Central memory CD4-positive, alpha-beta T cell (primary cell): ENCODE data around the gene BIK.
"Not testable (repeated sequence)": the region's sequence is repeated elsewhere in the genome, so short reads cannot be mapped to it uniquely, and the experiment has no call there.

ENCODE experiments used
- DNase-seq: peaks from one replicate; pipeline ENCODE4 v3.0.0; 2022

BIK gene

DNA sequence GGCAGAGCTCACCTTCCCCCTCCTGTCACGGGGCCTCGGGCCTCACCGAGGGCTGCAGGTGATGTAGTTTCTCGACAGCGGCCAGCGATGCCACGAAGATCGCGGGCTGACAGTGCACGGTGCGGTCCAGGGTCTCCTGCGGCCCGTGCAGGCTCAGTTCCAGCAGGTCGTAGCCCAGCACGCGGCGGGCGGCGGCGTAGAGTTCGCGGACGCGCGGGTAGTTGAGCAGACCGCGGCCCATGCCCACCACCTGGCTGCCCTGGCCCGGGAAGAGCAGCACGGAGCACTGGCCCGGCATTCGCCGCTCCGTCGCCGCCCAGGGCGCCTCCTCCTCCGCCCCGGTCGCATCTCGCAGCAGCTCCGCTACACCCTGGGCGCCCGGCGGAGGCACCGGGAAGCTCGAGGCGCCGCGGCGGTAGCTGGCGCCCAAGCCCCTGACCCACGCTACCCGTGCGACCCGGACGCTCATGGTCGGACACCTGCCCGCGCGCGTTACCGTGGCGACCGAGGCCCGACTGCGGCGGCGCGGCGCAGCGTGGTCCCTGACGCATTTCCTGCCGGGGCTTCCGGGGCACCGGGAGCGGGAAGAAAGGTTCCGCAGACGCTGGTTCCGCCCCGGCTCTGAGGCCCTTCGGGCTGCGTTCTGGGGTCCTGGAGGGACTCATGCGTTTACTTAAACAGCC lies 32.5 kb downstream of the BIK start, which contains the start of gene MCAT:
Gene MCAT, minus strand, starts transcription at position 519 of the 683 bp plus-strand sequence. Its CDS starts 50 bp downstream, at position 469.
- peak; percentile 81 for DNase-seq

DNA sequence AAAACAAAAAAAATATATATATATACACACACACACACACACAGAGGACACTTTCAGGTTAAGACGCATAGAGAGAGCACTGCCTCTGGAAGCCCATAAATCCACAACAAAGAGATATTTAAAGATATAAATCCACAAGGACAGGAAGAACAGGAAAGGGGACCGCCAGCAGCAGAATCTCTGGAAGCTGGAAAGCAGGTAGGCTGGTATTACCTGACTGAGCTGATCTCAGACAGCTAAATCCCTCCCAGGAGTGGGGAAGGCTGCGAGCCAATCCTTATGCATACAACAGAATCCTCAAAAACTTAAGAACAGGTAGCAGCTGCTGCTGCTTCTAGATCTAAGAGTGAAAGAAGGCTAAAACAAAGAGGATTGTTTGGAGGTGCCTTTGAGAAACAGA lies 34.4 kb downstream of the BIK start:
- no peak for DNase-seq

DNA sequence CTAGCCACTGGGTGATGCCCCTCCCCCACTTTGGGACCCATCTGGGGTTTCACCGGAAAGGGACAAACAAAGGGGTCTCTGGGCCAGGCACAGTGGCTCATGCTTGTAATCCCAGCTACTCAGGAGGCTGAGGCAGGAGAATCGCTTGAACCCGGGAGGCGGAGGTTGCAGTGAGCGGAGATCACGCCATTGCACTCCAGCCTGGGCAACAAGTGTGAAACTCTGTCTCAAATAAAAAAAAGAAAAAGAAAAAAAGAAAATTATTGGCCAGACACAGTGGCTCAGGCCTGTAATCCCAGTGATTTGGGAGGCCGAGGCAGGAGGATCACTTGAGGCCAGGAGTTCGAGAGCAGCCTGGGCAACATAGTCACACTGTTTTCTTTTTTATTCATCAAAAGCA lies 34.8 kb downstream of the BIK start:
- not testable (repeated sequence) for DNase-seq

DNA sequence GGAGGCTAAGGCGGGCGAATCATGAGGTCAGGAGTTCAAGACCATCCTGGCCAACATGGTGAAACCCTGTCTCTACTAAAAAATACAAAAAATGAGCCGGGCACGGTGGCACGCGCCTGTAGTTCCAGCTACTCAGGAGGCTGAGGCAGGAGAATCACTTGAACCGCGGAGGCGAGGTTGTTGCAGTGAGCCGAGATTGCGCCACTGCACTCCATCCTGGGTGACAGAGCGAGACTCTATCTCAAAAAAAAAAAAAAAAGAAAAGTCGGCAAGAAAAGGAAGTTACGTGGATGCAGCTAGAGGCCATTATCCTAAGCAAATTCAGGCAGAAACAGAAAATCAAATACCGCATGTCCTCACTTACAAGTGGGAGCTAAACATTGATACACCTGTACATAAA lies 35.8 kb downstream of the BIK start:
- not testable (repeated sequence) for DNase-seq

DNA sequence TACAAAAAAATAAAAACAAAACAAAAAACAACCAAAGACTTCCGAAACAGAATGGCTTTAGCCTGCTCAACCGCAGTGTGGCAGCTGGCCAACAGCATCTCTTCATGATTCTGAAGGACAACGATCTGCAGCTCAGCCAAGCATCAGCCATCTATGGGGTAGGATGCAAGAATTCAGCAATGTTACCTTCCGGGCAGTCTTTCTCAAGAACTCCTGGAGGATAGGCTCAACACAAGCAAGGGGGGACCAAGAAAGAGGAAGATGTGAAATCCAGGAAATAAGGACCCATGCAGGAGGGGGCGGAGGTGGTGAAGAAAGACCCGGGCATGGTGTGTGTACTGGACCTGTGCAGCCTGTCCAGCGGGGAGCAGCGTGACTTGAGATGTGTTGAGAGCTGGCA lies 37.3 kb downstream of the BIK start:
- no peak for DNase-seq

DNA sequence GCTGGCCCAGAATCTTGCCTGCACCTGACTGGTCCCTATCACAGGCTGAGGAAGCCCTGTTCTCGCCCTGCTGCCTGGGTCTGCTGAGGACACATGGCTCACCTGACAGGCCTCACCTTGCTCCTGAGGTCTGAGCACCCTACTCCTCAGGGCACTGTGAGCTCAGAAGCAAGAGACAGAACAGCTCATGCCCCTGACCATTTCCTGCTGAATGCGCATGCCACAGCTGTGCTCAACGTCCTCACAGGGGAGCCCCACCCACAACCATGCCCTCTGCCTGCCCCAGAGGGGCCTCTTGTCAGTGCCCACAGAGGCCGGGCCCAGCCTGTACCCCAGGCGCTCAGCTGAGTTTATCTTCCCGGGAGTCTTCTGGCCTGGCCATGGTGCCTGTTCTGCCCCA lies 38.0 kb downstream of the BIK start:
- no peak for DNase-seq

DNA sequence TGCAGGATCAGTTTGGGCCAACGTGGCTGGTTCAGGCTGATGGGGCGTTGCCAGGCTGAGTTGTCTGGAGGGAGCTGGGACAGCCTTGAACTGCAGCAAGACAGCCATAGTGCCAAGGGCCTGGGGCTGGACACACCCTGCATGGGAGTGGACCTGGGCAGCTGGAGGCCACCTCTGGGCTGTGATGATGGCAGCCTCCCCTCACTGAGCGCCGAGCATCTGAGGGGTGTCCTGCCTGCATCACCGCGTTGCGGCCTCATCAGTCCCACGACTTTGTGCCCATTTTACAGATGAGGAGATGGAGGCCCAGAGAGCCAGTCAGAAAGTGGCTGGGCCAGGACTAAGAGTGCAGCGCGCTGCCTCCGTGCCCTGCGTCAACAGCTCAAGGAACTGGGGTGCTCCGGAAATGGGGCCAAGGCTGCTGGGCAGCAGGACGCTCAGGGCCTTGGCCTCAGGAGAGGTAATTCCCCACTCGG lies 40.2 kb downstream of the BIK start:
- no peak for DNase-seq

DNA sequence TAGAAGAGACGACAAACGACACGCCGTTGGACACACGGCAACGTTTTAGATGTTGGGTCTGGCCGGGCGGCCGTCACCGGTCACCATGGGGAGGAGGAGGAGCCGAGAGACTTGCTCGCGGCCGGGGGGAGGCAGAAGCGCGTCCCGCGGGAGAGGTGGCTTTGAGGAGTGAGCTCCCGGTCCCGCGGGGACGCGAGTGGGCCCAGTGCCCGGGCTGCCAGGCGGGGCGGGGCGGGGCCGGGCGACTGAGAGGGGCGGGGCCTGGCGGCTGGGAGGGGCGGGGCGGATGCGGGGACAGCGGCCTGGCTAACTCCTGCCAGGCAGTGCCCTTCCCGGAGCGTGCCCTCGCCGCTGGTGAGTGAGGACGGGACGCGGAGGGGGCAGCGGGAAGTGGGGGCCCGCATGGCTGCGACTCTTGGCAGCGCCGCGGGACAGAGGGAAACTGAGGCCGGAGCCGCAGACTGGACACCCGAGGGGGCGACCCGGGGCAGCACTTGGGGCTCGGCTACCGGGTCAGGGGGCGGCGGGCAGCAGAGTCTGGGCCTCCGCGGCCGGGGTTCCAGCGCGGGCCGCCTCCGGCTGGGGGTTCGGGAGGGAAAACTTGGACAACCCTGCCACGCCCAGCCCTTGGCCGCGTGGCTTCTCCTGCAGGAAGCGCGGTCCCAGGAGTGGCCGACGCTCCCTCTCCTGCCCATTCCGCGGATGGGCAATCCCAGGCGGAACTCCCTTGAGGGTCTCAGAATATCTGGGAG lies 40.9 kb downstream of the BIK start, which contains the start of gene TSPO:
Gene TSPO, plus strand, starts transcription at position 309 of the 752 bp plus-strand sequence. CDS start 7,680 bp downstream, outside the sequence.
- DNase-seq, result peak; percentile 44

DNA sequence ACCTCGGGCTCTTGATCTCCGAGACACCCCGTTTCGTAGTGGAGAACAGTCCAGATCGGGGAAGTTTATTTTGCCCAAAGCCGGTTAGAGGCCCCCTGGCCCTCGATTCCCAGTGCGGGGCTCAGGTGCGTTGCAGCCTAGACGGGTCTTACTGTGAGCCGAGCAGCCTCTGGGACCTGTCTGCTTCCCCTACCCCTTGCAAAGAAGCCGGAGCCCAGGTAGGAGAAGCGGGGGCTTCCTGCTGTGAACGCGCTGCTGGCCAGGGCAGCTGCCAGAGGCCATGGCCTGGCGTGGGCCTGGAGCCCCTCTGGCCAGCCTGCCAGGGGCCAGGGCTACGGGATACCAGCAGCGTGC lies 41.4 kb downstream of the BIK start:
- DNase-seq, result no peak

DNA sequence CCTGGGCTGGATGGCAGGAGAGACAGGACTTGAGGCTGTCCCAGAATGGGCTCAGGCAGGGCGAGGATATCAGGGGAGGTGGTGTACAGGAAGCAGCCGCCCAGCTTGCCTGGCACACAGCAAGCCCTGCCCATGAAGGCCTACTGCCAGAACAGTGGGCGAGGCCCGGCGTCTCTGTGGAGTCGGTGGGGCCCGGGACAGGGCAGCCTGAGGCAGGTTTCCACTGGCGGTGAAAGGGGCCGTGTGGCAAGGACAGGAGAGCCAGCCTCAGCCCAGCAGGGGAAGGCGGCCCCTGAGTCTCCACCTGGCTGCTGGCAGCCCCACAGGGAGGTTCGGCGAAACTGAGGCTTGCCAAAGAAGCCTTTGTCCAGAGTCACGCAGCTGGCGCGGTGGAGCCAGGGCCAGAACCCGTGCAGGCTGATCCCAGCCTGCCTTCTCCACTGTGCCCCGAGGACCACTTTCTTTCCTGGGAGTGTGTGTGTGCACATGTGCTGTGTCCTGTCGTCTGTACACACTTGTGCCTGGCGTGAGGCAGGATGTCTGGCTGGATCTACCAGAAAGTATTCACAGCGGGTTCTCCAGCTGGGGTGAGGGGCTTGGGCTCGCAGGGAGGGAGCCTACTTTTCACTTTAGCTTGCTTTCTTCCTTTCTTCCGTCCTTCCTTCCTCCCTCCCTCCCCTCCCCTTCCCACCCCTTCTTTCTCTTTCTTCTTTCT lies 42.0 kb downstream of the BIK start:
- peak; percentile 65 for DNase-seq

DNA sequence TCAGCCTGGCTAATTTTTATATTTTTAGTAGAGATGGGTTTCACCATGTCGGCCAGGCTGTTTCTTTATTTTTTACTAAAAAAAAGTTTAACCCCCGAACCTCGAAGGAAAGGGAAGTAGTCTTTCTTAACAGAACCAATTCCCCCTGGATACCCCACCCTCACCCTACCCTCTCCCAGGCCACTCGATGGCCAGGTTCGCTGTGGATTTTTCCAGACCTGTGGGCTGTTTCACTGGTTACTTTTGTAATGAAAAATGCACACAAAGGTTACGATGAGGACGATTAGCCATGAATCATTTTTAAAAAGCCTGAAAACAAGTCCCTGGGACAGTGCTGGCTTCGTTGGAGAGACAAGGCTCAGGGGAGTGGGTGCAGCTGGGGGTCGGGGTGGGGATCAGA lies 43.3 kb downstream of the BIK start:
- no peak for DNase-seq

DNA sequence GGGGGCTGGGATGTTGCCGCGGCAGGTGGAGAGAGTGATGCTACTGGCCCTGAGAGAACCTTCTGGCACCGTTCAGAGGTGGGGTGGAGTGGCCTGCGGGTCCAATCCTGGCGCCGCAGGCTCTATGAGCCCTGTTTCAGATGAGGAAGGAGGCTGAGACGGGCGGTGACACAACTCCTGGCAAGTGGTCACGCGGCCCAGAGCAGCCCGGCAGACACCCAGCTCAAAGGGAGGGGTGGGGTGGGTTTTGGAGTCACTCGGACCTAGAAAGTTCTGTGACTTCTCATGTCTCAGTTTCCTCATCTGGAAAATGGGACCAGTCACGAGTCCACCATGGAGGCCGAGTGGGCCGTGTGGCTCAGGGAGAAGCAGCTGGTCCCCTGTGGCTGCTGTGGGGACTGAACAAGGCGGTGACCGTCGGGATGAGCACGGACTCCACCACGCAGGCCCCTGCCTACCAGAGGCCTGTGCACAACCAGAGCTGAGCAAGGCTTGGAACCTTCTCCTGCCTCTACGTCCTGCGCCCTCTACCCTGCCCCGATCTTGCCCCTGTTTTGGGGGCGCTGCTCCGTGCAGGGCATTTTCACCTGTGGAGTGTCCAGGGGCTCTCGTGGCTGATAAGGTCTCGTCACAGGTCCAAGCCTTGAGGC lies 44.5 kb downstream of the BIK start:
- DNase-seq, result no peak

DNA sequence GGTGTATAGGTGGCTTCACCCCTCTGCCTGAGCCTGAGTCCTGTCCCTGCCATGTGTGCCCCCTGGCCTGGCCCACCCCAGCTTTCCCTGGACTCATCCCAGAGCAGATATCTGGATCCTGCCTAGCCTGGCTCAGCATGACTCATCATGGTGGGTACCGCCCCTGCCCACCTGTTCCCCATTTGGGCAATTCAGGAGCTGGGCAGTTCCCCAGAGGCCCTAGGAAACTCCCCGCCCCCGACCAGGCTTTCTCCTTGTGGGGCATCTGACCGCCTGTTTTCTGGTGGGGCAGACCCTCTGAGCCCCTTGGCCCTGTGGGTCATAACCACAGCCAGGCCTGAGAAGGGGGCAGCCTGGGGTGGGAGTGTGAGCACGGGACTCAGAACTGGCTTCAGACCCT lies 45.2 kb downstream of the BIK start:
- no peak for DNase-seq

DNA sequence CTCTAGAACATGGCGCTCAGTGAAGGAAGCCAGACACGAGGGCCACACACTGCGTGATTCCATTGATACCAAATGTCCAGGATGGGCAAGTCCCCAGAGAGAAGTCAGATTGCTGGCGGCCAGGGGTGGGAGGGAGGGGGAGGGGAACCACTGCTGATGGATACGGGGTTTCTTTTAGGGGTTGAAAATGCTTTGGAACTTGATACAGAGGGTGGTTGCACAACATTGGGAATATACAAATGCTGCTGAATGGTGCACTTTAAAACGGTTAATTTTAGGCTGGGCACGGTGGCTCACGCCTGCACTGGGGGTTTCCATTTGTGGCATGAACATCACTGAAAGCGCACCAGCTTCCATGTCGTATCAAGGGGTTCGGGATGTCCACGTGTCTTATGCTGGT lies 45.9 kb downstream of the BIK start:
- no peak for DNase-seq

DNA sequence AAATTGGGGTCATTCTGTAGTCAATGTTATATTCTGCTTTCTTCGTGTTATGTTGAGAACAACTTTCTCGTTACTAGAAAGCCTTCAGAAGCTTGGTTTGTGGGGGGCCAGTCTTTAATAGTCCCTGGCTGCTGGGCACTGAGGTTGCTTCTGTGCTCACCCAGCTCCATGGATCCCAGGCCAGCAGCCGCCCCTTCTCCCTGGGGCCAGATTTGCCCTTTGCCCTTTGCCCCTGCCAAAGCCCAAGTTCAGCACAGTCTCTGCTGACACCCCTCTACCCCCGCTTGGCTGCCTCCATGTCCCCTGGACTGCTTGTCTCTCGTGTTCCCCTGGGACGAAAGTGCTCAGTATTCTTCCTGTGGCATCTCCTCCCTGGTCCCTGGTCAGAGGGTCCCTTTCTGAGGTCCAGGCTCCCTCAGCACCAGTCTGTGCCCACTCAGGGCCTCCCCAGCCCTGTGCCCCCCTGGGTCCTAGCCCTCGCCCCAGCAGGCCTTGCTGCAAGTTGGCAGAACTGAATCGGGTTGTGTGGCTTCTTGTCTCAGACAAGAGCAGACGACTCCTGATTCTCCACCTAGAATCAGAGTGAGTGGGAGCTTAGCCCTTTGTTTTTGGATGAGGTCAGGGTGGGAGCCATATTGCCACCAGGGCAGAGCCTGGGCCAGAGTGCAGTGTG lies 47.5 kb downstream of the BIK start:
- DNase-seq, result no peak

DNA sequence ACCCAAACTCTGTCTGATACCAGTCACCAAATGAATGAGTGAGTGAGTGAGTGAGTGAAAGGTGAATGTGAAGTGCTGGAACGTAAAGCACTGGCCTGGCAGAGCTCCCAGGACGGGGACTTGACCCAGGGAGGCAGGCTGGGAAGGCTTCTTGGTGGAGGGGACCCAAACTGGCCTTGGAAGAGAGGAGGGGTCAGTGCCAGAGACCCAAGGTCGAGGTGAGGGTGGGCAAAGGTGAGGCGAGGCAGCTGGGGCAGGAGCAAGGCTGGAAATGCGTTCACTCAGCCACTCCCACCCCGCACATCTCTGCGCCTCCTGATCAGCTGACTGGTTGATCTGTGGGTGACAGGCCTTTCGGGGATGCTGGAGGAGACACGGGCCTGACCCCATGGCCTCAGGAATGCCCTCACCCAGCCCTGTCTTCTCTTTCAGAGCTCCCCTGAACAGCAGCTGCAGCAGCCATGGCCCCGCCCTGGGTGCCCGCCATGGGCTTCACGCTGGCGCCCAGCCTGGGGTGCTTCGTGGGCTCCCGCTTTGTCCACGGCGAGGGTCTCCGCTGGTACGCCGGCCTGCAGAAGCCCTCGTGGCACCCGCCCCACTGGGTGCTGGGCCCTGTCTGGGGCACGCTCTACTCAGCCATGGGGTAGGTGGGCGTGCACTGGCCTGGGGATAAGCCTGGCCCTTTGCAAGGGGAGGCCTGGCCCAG lies 48.4 kb downstream of the BIK start:
- no peak for DNase-seq

DNA sequence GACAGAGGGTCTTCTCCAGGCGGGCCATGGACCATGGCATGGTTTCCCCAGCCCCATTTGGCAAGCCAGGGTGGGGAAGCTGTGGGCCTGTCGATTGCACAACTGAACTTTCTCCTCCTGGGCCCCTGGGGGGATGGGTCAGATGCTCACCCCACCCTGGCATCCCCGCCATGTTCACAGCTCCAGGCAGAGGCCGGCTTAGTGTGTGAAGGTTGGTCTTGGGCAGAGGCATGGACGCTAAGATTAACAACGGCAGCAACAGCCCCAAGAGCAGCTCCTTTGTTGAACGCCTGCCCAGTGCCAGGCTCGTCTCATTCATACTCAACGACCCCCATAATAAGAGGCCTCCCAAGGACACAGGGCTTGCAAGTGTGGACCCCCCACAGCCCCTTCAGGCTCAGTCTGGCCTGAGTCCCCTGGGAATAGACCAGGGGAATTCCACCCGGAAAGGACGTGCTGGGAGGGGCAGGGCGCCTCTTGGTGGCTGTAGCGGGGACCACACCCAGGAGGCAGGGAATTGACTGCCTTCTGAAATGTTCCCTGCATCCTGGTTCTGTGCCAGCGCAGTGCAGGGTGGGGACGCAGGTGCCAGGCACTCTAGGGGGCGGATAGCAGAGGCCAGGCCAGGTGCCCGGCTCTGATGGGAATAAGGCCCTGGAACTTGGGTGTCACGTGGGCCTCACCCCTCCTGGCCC lies 49.1 kb downstream of the BIK start:
- no peak for DNase-seq

DNA sequence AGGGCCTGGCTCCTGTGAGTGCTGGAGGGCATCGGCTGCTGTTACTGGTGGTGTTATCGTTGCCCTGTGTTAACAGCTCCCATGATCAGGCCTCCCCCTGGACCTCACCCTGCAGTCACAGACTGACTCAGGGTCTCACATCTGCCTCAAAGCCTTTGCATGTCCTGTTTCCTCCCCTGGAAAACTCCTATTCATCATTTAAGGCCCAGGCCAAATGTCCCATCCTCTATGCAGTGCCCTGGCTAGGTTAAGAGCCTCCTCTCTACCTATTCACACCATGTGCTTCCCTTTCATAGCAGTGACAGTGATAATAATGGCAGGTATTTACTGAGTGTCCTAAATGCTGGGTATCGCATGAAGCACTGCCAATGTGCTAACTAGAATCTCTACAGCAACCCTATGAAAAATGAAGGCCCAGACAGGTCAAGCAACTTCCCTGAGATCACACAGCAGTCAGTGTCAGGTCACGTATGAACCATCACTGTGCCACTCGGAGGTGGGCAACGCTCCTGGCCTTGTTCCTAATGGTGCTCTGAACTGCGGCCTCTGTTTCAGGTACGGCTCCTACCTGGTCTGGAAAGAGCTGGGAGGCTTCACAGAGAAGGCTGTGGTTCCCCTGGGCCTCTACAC lies 50.1 kb downstream of the BIK start:
- DNase-seq, result no peak

DNA sequence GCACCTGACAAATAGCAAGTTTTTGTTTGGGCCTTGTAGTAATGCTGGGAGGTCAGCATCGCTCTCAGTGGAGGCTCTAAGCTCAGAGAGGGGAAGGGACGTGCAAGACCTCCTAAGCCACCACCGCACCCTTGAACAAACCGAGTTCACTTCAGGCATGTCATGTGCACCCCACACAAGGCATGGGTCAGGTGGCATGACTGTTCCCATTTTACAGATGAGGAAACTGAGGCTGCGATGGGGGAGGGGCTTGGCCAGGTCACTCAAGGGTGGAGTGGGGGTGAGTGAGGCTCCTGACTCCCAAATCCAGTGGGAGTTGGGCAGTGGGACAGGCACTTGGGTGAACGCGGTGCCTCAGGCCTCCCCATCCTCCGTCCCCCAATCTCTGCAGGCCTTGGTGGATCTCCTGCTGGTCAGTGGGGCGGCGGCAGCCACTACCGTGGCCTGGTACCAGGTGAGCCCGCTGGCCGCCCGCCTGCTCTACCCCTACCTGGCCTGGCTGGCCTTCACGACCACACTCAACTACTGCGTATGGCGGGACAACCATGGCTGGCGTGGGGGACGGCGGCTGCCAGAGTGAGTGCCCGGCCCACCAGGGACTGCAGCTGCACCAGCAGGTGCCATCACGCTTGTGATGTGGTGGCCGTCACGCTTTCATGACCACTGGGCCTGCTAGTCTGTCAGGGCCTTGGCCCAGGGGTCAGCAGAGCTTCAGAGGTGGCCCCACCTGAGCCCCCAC lies 52.0 kb downstream of the BIK start:
- no peak for DNase-seq

DNA sequence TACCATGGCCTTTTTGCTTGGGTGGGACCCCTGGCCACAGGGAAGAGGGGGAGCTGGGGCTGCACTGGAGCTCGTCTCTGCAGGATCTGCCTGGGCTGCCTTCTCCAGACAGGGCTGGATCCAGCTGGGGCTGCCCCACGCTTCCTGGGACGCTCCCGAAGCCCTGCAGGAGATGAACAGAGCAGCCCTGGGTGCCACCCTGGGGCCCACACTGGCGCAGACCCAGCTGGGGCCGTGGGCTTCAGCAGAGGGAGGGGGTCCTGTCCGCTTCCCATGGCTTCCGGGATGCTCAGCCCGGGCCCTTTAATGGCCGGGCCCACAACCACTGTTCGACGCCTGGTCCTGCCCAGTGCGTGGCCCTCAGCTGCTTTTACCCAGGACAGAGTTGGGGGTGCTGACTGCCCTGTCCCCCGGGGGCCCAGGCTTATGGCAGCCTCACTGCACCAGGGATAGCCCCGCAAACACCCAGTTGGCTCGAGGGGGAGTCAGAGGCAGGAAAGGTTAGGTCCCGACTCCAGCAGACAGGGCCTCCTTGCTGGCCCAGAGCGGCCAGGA lies 52.8 kb downstream of the BIK start:
- no peak for DNase-seq
